Smooth muscle cell (in vitro differentiated cells): Measurements from ENCODE around the gene CFAP46. TPM values are rescaled to one million over a fixed set of nuclear protein-coding genes. Genes with fewer than 3 reads are reported as not detected.

Experiments
- DNase-seq: peaks from one replicate; lab custom pipeline; 2025; ENCODE audit not compliant: unreplicated experiment; lab: John Stamatoyannopoulos, UW
- H2AFZ ChIP-seq: fragments of 200-600 bp; sonication (generic); 2 replicates; pipeline ENCODE4 v1.6.0; 2016; ENCODE audit warnings: antibody characterized with exemption, low read depth, mild to moderate bottlenecking
- H3F3A ChIP-seq: fragments of 200-600 bp; sonication (generic); 2 replicates; pipeline ENCODE4 v1.6.0; 2017; ENCODE audit warnings: antibody characterized with exemption, low read depth
- H3K27ac ChIP-seq: fragments of 200-600 bp; sonication (generic); 2 replicates; pipeline ENCODE4 v1.5.1; 2016; ENCODE audit warnings: low read depth, mild to moderate bottlenecking
- H3K27me3 ChIP-seq: fragments of 200-600 bp; sonication (generic); 2 replicates; pipeline ENCODE4 v1.6.1; 2016; ENCODE audit warnings: low read depth, mild to moderate bottlenecking
- H3K36me3 ChIP-seq: fragments of 200-600 bp; sonication (generic); 2 replicates; pipeline ENCODE4 v1.5.1; 2016; ENCODE audit warnings: low read depth
- H3K4me1 ChIP-seq: fragments of 200-600 bp; sonication (generic); 2 replicates; pipeline ENCODE4 v1.5.1; 2016; ENCODE audit warnings: low read depth
- H3K4me2 ChIP-seq: fragments of 200-600 bp; sonication (generic); 2 replicates; pipeline ENCODE4 v1.6.0; 2016; ENCODE audit warnings: mild to moderate bottlenecking
- H3K4me3 ChIP-seq: fragments of 200-600 bp; sonication (generic); 2 replicates; pipeline ENCODE4 v1.5.1; 2016; ENCODE audit warnings: mild to moderate bottlenecking
- H3K79me2 ChIP-seq: fragments of 200-600 bp; sonication (generic); 2 replicates; pipeline ENCODE4 v1.6.0; 2016; ENCODE audit warnings: low read depth, mild to moderate bottlenecking
- H3K9ac ChIP-seq: fragments of 200-600 bp; sonication (generic); 2 replicates; pipeline ENCODE4 v1.6.0; 2016; ENCODE audit warnings: low read depth
- H3K9me3 ChIP-seq: fragments of 200-600 bp; sonication (generic); replicated peaks from 2 replicates; pipeline ENCODE4 v1.5.1; 2016; ENCODE audit warnings: low read depth
- H4K20me1 ChIP-seq: fragments of 200-600 bp; sonication (generic); 2 replicates; pipeline ENCODE4 v1.6.0; 2016; ENCODE audit warnings: low read depth
- WGBS: methylation state at CpG from one replicate; pipeline ENCODE4 v1.1.7; 2016; ENCODE audit warnings: low lambda C conversion rate; 5-methylcytosine and 5-hydroxymethylcytosine counted together
- polyA plus RNA-seq: library from polyadenylated mRNA; unstranded; fragments of >200 nt; fragmentation: Nextera tagmentation; extraction: Ambion mirVana; gene quantifications from 2 replicates; pipeline ENCODE4 v1.2.1, GENCODE V29; 2016
- total RNA-seq: library from RNA; depleted of rRNA; stranded (reverse); fragments of >200 nt; gene quantifications from 2 replicates; pipeline ENCODE4 v1.2.3, GENCODE V29; 2014
- TF ChIP-seq, protein P1 (sequence below): fragments of 200-600 bp; sonication (generic); IDR thresholded peaks from 2 replicates; pipeline ENCODE4 v1.5.1; 2017; ENCODE audit warnings: borderline replicate concordance, mild to moderate bottlenecking, antibody characterized with exemption; ENCODE audit not compliant: insufficient read depth, poor library complexity, severe bottlenecking

CFAP46 gene
- total and polyA plus RNA-seq, 2 experiments from 2014 or later, result 1.1 to 2.0 TPM

DNA sequence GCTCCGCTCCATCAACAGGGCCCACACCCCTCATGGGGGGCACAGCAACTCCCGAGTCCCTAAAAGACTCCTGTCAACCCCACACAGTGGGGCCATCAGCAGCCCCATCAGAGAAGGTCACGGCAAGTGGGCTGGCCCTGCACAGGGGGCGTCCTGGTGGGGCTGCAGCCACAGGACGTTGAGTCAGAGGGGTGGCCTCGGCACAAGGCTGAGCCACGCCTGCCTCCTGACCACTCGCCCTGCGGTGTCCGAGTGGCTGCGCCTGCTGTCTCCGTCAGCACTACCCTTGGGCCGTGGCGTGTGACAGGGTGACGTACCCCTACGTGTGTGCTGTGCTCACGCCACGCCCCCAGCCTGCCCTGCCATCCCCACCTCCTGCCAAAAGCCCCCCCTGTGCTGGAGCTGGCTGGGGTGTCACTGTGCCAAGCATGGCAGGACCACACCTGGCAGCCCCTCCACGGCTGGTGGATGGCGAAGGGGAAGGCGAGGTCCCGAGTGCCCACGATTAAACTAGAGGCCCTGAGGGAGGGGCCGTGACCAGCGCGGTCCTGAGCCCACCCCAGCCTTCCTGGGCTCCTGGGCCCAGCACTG lies 130.4 kb downstream of the CFAP46 start:
- no peak for DNase-seq
- Histone ChIP-seq H3K4me2 (no peak overlapping the region), H3K27ac (no peak overlapping the region), H4K20me1 (no peaks in the 10 kb centered on the region), H3K9me3 (no peaks in the 10 kb centered on the region), H3K4me1 (no peaks in the 10 kb centered on the region), H3K27me3 (no peaks in the 10 kb centered on the region), H3F3A (no peaks in the 10 kb centered on the region), H3K9ac (no peak overlapping the region), H3K79me2 (no peaks in the 10 kb centered on the region), H3K4me3 (no peak overlapping the region), H2AFZ (no peak overlapping the region), H3K36me3 (no peaks in the 10 kb centered on the region)
- TF ChIP-seq, protein P1, sequence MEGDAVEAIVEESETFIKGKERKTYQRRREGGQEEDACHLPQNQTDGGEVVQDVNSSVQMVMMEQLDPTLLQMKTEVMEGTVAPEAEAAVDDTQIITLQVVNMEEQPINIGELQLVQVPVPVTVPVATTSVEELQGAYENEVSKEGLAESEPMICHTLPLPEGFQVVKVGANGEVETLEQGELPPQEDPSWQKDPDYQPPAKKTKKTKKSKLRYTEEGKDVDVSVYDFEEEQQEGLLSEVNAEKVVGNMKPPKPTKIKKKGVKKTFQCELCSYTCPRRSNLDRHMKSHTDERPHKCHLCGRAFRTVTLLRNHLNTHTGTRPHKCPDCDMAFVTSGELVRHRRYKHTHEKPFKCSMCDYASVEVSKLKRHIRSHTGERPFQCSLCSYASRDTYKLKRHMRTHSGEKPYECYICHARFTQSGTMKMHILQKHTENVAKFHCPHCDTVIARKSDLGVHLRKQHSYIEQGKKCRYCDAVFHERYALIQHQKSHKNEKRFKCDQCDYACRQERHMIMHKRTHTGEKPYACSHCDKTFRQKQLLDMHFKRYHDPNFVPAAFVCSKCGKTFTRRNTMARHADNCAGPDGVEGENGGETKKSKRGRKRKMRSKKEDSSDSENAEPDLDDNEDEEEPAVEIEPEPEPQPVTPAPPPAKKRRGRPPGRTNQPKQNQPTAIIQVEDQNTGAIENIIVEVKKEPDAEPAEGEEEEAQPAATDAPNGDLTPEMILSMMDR, result no peak
- 90% methylated on average over 26 of the region's 26 CpGs for WGBS

DNA sequence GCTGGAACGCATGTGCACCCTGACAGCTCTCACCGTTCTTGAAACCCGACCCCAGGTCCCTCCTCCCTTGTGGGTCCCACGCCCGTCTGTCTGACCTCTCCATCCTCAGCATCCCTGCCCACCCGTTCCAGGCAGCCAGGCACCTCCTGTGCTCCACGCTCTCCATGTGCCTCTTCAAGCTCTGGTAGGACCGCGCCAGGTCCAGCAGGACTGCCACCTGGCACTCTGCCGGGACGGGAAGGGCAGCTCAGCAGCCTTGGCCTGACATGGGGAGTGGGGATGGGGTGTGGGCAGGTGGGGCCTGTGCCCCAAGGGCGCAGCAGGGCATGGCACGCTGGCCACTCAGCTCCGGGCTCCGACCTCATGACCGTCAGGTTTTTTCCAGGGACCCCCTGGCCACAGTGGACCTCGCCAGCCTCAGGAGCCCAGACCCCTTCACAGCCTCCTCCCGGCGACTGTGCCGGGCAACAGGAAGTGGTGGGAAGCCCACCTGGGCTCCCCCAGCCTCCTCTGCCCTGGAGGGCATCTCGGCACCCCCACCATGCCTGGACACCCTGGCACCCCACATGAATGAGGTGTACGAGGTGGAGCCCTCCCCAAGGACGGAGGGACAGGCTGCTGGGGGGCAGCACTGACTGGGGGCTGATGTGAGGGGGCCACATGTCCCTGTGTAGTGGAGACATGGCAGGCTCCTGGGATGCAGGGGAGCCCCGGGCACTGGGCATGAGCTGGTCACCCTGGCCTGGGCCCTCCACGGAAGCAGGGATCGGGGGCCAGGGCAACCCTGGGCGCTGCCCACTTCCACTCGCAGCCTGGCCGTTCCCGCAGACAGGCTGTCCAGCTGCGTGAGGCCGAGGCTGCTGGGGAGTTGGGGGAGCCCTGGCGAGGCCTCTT lies 131.3 kb downstream of the CFAP46 start:
- 88% methylated on average over 32 of the region's 33 CpGs for WGBS
- Histone ChIP-seq H3K4me1 (no peaks in the 10 kb centered on the region), H3K27me3 (no peaks in the 10 kb centered on the region), H4K20me1 (no peaks in the 10 kb centered on the region), H3K9me3 (no peaks in the 10 kb centered on the region), H3F3A (no peaks in the 10 kb centered on the region), H3K9ac (no peak overlapping the region), H2AFZ (no peak overlapping the region), H3K27ac (no peak overlapping the region), H3K36me3 (no peaks in the 10 kb centered on the region), H3K4me2 (no peak overlapping the region), H3K79me2 (no peaks in the 10 kb centered on the region), H3K4me3 (no peak overlapping the region)
- TF ChIP-seq, protein P1, result no peak
- DNase-seq, result no peak

DNA sequence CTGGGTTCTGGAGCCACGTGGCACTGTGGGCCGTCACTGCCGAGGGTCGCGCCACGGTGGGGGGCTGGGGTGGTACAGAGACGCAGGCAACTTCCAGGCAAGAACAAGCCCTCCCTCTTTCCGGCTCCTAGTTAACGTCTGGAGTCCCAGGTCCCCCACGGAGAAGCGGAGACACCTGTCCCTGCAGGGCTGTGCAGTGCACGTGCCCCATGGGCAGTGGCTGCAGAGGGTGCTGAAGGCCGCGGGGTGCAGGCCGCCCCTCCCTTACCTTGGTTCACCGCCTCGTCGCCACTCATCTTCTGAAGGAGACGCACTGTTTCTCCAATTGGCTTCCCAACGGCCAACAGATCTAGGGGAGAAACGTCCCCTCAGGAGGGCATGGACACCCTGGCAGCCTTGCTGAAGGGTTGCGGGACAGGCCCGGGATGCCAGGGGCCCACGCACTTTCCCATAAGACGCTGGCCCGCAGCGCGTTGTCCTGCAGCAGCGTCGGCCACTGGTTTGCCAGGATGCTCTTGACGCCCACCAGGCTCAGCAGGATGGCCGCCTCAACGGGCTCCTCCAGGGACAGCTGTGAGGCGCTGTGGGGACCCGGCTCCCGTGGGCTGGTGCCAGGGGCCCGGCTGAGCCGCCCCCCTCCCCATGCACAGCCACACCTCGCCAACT lies 132.1 kb downstream of the CFAP46 start:
- H2AFZ ChIP-seq, result no peak overlapping the region
- DNase-seq, result no peak
- no peak overlapping the region for H3K4me3 ChIP-seq
- no peaks in the 10 kb centered on the region for H3K79me2 ChIP-seq
- no peak overlapping the region for H3K4me2 ChIP-seq
- no peaks in the 10 kb centered on the region for H3K27me3 ChIP-seq
- no peaks in the 10 kb centered on the region for H3K9me3 ChIP-seq
- no peak overlapping the region for H3K27ac ChIP-seq
- H3F3A ChIP-seq, result no peaks in the 10 kb centered on the region
- no peaks in the 10 kb centered on the region for H4K20me1 ChIP-seq
- H3K9ac ChIP-seq, result no peak overlapping the region
- H3K36me3 ChIP-seq, result no peaks in the 10 kb centered on the region
- no peaks in the 10 kb centered on the region for H3K4me1 ChIP-seq
- WGBS, result 88% methylated on average over 38 of the region's 39 CpGs
- TF ChIP-seq, protein P1, result no peak
